ENCODE results near the gene ANKRD52. TPM values are rescaled to one million over a fixed set of nuclear protein-coding genes. Genes with fewer than 3 reads are reported as not detected.

ANKRD52 gene
- total and polyA plus RNA-seq, 2 of the 8 experiments (the other 6 are each of a cell fraction or from before 2014, with no cell fraction given), result 14.0 to 36.3 TPM

DNA sequence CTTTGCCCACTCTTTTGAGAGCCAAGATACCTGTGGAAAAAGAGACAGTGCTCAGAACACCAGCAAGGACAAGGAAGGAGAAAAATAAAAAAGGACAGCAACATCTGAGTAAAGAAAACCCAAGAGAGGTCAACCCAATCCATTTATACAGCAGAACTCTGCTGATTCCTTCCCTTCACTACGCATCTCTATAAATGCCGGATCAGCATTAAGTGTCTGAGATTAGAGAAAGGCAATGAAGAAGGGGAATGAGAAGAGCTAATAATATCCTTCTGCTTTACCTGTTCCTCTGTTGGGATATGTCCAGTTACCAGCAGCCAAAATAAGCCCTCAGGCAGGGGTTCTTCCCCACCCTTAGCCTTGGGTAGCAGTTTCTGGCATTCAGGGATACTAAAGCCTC, 24.4 kb upstream of the ANKRD52 start (continued):
- TF ChIP-seq ZNF274 (IDR thresholded peaks at IDR 0.05; ENCODE audit: borderline replicate concordance, extremely low read depth, low read length) (no peak), SRF (IDR thresholded peaks at IDR 0.05; ENCODE audit: low read depth, low read length) (no peak), RXRA (IDR thresholded peaks at IDR 0.05; ENCODE audit: insufficient read depth, low read depth, low read length) (no peak), HDAC6 (IDR thresholded peaks at IDR 0.05; ENCODE audit: low read depth, low read length) (no peak), CTBP2 (IDR thresholded peaks at IDR 0.05; ENCODE audit: borderline replicate concordance, insufficient read depth, insufficient read length, low read length) (no peak), TBP (IDR thresholded peaks at IDR 0.05; ENCODE audit: low read depth, low read length) (no peak), SP4 (IDR thresholded peaks at IDR 0.05; ENCODE audit: low read length) (no peak)
- TF ChIP-seq, protein P1, sequence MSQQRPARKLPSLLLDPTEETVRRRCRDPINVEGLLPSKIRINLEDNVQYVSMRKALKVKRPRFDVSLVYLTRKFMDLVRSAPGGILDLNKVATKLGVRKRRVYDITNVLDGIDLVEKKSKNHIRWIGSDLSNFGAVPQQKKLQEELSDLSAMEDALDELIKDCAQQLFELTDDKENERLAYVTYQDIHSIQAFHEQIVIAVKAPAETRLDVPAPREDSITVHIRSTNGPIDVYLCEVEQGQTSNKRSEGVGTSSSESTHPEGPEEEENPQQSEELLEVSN (IDR thresholded peaks at IDR 0.05), result no peak

Data from H1 (cell line).